Heart right ventricle (tissue), 16 donors: ENCODE data around the gene DUSP12. TPM values are rescaled to one million over a fixed set of nuclear protein-coding genes. Genes with fewer than 3 reads are reported as not detected.
A peak's percentile ranks its signal among the peaks of the same experiment; 100 is the strongest.

Source experiments
- ATAC-seq, 8 donors: fragments of 200-7000 bp; cut with Tn5 transposase; one replicate each; pipeline ENCODE4 v1.9.1; 2020; ENCODE audit warnings: mild to moderate bottlenecking in 8 of 8, moderate library complexity in 8 of 8, moderate number of reproducible peaks in 1 of 8
- DNase-seq, 2 donors: peaks; one replicate each; pipeline ENCODE4 v3.0.0-alpha.2; 2020
- H3K27ac ChIP-seq, 10 donors: fragments of 200-600 bp; sonication (generic) in 2 of 10; one replicate each; pipeline versions ENCODE4 v1.5.0 to v1.8.0; 2020 to 2022; ENCODE audit warnings: mild to moderate bottlenecking in 3 of 10
- H3K27me3 ChIP-seq, 7 donors: fragments of 200-600 bp; one replicate each; pipeline ENCODE4 v1.8.0; 2021 to 2022; ENCODE audit warnings: mild to moderate bottlenecking in 2 of 7
- H3K36me3 ChIP-seq, 9 donors: fragments of 200-600 bp; sonication (generic) in 1 of 9; one replicate each; pipeline versions ENCODE4 v1.5.0 to v1.8.0; 2020 to 2022; ENCODE audit warnings: mild to moderate bottlenecking in 2 of 9
- H3K4me1 ChIP-seq, 9 donors: fragments of 200-600 bp; sonication (generic) in 1 of 9; one replicate each; pipeline versions ENCODE4 v1.5.0 to v1.8.0; 2020 to 2022; ENCODE audit warnings: mild to moderate bottlenecking in 4 of 9
- H3K4me3 ChIP-seq, 10 donors: fragments of 200-600 bp; sonication (generic) in 2 of 10; one replicate each; pipeline versions ENCODE4 v1.5.0 to v1.8.0; 2020 to 2022; ENCODE audit warnings: mild to moderate bottlenecking in 7 of 10, moderate library complexity in 2 of 10
- H3K9me3 ChIP-seq, 11 donors: fragments of 200-600 bp in 10 of 11; sonication (generic) in 2 of 11; one replicate each; pipeline versions ENCODE4 v1.5.0 to v1.8.0; 2013 to 2022; ENCODE audit warnings: mild to moderate bottlenecking in 2 of 11, control low read depth in 1 of 11, moderate library complexity in 1 of 11
- WGBS, 2 donors: extraction: QIAGEN DNeasy Blood & Tissue Kit; methylation state at CpG; one replicate each; pipeline ENCODE4 v1.1.7; 2013; ENCODE audit warnings: inconsistent platforms in 1 of 2; 5-methylcytosine and 5-hydroxymethylcytosine counted together
- intact Hi-C, 10 donors: fragments of 100-400 bp; cut with DNase I; formaldehyde crosslinking; loops; one replicate each; pipeline versions ENCODE4 v1.11.1 to v1.14.2; 2022
- polyA plus RNA-seq, 2 donors: library from polyadenylated mRNA; stranded (reverse); fragments of 200-250 nt; gene quantifications; one replicate each; pipeline ENCODE4 v1.2.3, GENCODE V29; 2013
- total RNA-seq, 10 donors: library from RNA; stranded (reverse); fragmentation: NEBNext Ultra II Directional in 3 of 10; extraction: Animal tissue kit (Norgen Biotek cat#: 25700) in 3 of 10; gene quantifications; one replicate each; pipeline versions ENCODE4 v1.2.1 to v1.2.4, GENCODE V29; 2021 to 2023
- TF ChIP-seq, protein P1 (sequence below), 9 donors: fragments of 200-600 bp; sonication (generic) in 2 of 9; IDR thresholded peaks; one replicate each; pipeline versions ENCODE4 v1.5.0 to v1.8.0; 2021 to 2022; ENCODE audit warnings: antibody characterized with exemption in 9 of 9, mild to moderate bottlenecking in 5 of 9, moderate library complexity in 1 of 9
- donor health status: Arrhythmogenic right ventricular cardiomyopathy.
- donor health status: ischemic (EF 13 %, LVEDD 7.1; RV severe dilation, severe dysfunction).
- donor health status: healthy with polysubstance abuse.
- donor health status: DM: no; HTN: yes; CAD: no.
- donor health status: DM: no; HTN: no; CAD: no.
- donor health status: ischemic (EF 25% LVEDD 6.9; RV normal size, moderate dysfunction).
- donor health status: ischemic (EF 25% LVEDD 5.7; RV mildly dilated, moderate dysfunction).
- donor health status: healthy.
- donor health status: DM: yes; HTN: yes; CAD: no.
- donor health status: Ischemic cardiomyopathy.
- donor health status: ischemic (EF 35%, LVEDD 5.7; RV mildly dilated, moderate dysfunction).
- donor health status: nonischemic (EF 11% LVEDD 7.7; RV severe dilation, severe dysfunction).
- donor health status: DM: yes; HTN: yes; CAD: no.
- donor health status: PGD.
- donor health status: ischemic (EF 29% LVEDD 5.4; RV normal size, mild dysfunction).
- donor health status: nonischemic (EF 23%, LVEDD 6.1; RV moderate dilation, normal function).

The DUSP12 gene
- total and polyA plus RNA-seq, 12 donors: 3.5 to 15.3 (median 7.5) TPM

DNA sequence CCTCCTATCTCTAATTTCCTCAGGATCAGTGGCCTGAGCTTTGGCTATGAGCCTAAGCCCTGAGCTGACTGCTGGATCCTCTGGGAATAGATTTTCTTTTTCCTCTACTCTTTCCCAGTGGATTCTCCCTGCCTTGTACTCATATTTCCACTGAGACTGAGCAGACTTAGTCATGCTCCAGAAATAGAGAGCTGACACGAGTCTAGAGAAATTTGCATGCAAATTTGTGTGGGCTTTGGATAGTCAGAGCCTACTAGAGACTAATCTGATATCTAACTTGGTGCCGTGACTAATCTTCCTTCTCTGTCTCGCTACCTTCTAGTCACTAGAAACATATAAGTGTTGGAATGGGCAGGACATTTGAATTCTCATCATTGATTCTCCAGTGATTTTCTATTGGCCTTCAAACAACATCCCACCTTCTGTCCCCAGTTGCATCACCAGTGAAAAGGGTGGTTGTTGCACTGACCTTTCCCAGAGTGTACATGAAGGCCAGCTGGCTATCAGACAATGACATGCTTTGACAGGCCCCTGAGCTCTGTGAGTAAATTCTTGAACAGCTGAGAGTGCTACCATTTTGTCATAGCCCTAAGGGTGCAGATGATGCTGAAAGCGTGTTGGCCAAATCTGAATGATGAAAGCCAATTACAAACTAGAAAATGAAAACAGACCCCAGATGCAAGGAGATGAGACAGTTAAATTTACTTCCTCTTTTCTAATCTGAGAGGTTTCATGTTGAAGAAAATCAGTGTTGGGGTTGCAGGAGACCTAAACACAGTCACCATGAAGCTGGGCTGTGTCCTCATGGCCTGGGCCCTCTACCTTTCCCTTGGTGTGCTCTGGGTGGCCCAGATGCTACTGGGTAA is 42.9 kb upstream of the DUSP12 start, which contains the start of gene FCRLA:
Gene FCRLA, plus strand, starts transcription at position 748 of the 866 bp plus-strand sequence. Its CDS starts 36 bp downstream, at position 784.
- intact Hi-C loops: no loop called here
- WGBS, 2 donors: 32 to 36% methylated on average over 4 of the region's 4 CpGs
- TF ChIP-seq, protein P1, sequence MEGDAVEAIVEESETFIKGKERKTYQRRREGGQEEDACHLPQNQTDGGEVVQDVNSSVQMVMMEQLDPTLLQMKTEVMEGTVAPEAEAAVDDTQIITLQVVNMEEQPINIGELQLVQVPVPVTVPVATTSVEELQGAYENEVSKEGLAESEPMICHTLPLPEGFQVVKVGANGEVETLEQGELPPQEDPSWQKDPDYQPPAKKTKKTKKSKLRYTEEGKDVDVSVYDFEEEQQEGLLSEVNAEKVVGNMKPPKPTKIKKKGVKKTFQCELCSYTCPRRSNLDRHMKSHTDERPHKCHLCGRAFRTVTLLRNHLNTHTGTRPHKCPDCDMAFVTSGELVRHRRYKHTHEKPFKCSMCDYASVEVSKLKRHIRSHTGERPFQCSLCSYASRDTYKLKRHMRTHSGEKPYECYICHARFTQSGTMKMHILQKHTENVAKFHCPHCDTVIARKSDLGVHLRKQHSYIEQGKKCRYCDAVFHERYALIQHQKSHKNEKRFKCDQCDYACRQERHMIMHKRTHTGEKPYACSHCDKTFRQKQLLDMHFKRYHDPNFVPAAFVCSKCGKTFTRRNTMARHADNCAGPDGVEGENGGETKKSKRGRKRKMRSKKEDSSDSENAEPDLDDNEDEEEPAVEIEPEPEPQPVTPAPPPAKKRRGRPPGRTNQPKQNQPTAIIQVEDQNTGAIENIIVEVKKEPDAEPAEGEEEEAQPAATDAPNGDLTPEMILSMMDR (IDR thresholded peaks at IDR 0.05): no peak
- DNase-seq (peak in 1 of 2 donors; percentile 54), ATAC-seq (peak; percentile 74 to 95 (median 92))
- H3K4me3 ChIP-seq: no peak within 1 kb of the TSS
- no peaks in the 10 kb centered on the region for H3K36me3 ChIP-seq
- H3K4me1 ChIP-seq: peaks cover 0 to 15% (median 5%) of the 10 kb centered on the region in 9 donors
- peak within 1 kb of the TSS in 7 of 10 donors; percentile 1 to 65 (median 42) for H3K27ac ChIP-seq
- H3K9me3 ChIP-seq: no peaks in the 10 kb centered on the region
- H3K27me3 ChIP-seq: peaks cover 0 to 28% (median 0%) of the 10 kb centered on the region in 7 donors

DNA sequence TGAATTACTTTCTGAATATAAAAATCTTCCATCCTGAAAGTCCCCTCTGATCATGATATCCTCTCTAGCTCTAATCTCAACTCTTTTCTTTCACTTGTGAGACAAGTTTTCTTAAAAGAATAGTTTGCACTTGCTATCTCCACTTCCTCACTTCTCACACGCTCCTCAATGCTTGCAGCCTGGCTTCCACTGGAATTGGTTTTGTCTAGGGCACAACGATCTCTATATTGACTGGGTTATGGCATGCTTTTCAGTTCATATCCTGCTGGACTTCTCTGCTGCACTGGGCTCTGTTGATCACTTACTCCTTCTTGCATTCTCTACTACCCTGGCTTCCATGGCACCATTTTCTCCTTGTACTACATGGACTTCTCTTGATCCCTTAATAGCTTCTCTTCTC is 42.1 kb upstream of the DUSP12 start:
- DNase-seq: no peak
- H3K4me1 ChIP-seq: peaks cover 0 to 15% (median 5%) of the 10 kb centered on the region in 9 donors
- H3K27ac ChIP-seq: peak overlapping the region in 4 of 10 donors; percentile 32 to 65 (median 50)
- ATAC-seq: no peak
- TF ChIP-seq, protein P1 (IDR thresholded peaks at IDR 0.05): no peak
- H3K27me3 ChIP-seq: peaks cover 0 to 28% (median 0%) of the 10 kb centered on the region in 7 donors
- H3K36me3 ChIP-seq: no peaks in the 10 kb centered on the region
- intact Hi-C loops: no loop called here
- no peak overlapping the region for H3K4me3 ChIP-seq
- 92 to 95% methylated on average over 2 of the region's 2 CpGs for WGBS, 2 donors
- H3K9me3 ChIP-seq: no peaks in the 10 kb centered on the region

DNA sequence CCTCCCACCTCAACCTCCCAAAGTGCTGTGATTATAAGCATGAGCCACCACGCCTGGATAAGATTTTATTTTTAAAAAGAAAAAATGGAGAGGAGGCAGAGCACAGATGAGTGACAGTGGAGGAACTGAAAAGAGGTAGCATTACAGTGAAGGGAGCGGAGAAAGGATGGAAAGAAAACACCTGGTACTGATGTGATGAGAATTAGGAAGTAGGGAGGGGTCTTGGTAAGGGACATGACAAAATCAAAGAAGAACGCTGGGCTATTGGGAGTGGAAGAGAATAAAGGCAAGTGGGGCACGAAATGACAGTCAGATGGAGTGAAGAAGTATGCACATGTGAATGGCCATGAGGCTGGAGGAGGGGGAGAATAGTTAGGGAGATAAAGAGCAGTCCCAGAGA is 40.2 kb upstream of the DUSP12 start:
- H3K27me3 ChIP-seq: peaks cover 0 to 33% (median 5%) of the 10 kb centered on the region in 7 donors
- H3K9me3 ChIP-seq: no peaks in the 10 kb centered on the region
- no peak overlapping the region for H3K27ac ChIP-seq
- WGBS, 2 donors: 79 to 89% methylated on average over 4 of the region's 4 CpGs
- no peak overlapping the region for H3K4me3 ChIP-seq
- no peak for DNase-seq
- intact Hi-C loops: no loop called here
- no peaks in the 10 kb centered on the region for H3K36me3 ChIP-seq
- TF ChIP-seq, protein P1 (IDR thresholded peaks at IDR 0.05): no peak
- no peak for ATAC-seq
- H3K4me1 ChIP-seq: peaks cover 0 to 15% (median 5%) of the 10 kb centered on the region in 9 donors

DNA sequence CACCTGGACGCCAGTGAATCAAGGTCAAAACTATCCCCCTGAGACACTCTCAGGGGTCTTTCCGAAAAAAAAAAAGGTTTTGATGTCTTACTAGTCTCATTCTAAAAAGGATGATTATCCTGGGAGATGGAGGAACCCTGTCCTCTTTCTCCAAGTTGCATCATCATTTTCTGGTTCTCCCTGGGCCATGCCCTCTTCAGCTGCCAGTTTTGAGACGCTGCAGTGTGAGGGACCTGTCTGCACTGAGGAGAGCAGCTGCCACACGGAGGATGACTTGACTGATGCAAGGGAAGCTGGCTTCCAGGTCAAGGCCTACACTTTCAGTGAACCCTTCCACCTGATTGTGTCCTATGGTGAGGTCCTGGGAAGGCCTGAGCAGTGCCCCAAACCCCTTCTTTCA is 39.0 kb upstream of the DUSP12 start:
- Histone ChIP-seq H3K36me3 (no peaks in the 10 kb centered on the region), H3K4me1 (peaks cover 0 to 15% (median 5%) of the 10 kb centered on the region in 9 donors), H3K4me3 (no peak overlapping the region), H3K27ac (no peak overlapping the region), H3K9me3 (no peaks in the 10 kb centered on the region), H3K27me3 (peaks cover 0 to 44% (median 7%) of the 10 kb centered on the region in 7 donors)
- intact Hi-C loops: no loop called here
- TF ChIP-seq, protein P1 (IDR thresholded peaks at IDR 0.05): no peak
- DNase-seq: no peak
- WGBS, 2 donors: 78 to 84% methylated on average over 4 of the region's 4 CpGs
- no peak for ATAC-seq
